ENCODE results near the gene MFN2.
"Not testable (repeated sequence)": the region's sequence is repeated elsewhere in the genome, so short reads cannot be mapped to it uniquely, and the experiment has no call there.

GRCh38 chr1:11935733-11936132, 44.5 kb upstream of the MFN2 start:
- TF ChIP-seq CTCF (IDR thresholded peaks at IDR 0.05; ENCODE audit: borderline replicate concordance, extremely low read depth, low read length, poor library complexity, severe bottlenecking); EZH2 (IDR thresholded peaks at IDR 0.05; ENCODE audit: borderline replicate concordance, low read depth, low read length, severe bottlenecking): not testable (repeated sequence)
